Progenitor cell of endocrine pancreas (in vitro differentiated cells): ENCODE results near the gene KRT23. TPM values are rescaled to one million over a fixed set of nuclear protein-coding genes. Genes with fewer than 3 reads are reported as not detected.

Experiments
- DNase-seq: peaks from one replicate; pipeline ENCODE4 v3.0.0; 2021; ENCODE audit warnings: low spot score; ENCODE audit not compliant: unreplicated experiment
- H3K27ac Mint-ChIP-seq: 2 replicates; pipeline ENCODE4 v1.8.0; 2021; ENCODE audit warnings: mild to moderate bottlenecking, moderate library complexity, mixed read lengths
- H3K27me3 Mint-ChIP-seq: 2 replicates; pipeline ENCODE4 v1.8.0; 2021; ENCODE audit warnings: mixed read lengths
- H3K36me3 Mint-ChIP-seq: 2 replicates; pipeline ENCODE4 v1.8.0; 2022; ENCODE audit warnings: mixed read lengths; ENCODE audit not compliant: insufficient read depth
- H3K4me1 Mint-ChIP-seq: 2 replicates; pipeline ENCODE4 v1.8.0; 2021; ENCODE audit warnings: low read depth, mixed read lengths
- H3K4me3 Mint-ChIP-seq: 2 replicates; pipeline ENCODE4 v1.8.0; 2021; ENCODE audit warnings: low read depth, mild to moderate bottlenecking, moderate library complexity, mixed read lengths
- H3K9me3 Mint-ChIP-seq: 2 replicates; pipeline ENCODE4 v1.8.0; 2021; ENCODE audit warnings: low read depth, mixed read lengths
- CTCF ChIP-seq: fragments of 200-600 bp; sonication (generic); IDR thresholded peaks from one replicate; pipeline ENCODE4 v1.5.0; 2021; ENCODE audit warnings: antibody characterized with exemption, mild to moderate bottlenecking; ENCODE audit not compliant: unreplicated experiment
- total RNA-seq: library from RNA; stranded (reverse); gene quantifications from 2 replicates; pipeline ENCODE4 v1.2.1, GENCODE V29; 2021

KRT23 gene
- total RNA-seq, 1 donor from 2014 or later = 2.1 TPM

- Mint-ChIP-seq H3K36me3 (no peaks in the 10 kb centered on the region), H3K4me1 (peaks cover 8% of the 10 kb centered on the region), H3K9me3 (peaks cover 9% of the 10 kb centered on the region), H3K27me3 (no peaks in the 10 kb centered on the region), H3K4me3 (no peak within 1 kb of the TSS), H3K27ac (no peak within 1 kb of the TSS)
- no peak for DNase-seq
- TF ChIP-seq CTCF = no peak
Measured at GRCh38 chr17:40966848-40967247, 29.4 kb upstream of the KRT23 start, which contains the start of gene KRT39. Gene KRT39 (minus strand): TSS chr17:40966948. CDS start chr17:40966856, 92 bp downstream.

- Mint-ChIP-seq H3K4me1 (peaks cover 23% of the 10 kb centered on the region), H3K27me3 (no peaks in the 10 kb centered on the region), H3K36me3 (no peaks in the 10 kb centered on the region), H3K4me3 (no peak overlapping the region), H3K9me3 (peaks cover 14% of the 10 kb centered on the region), H3K27ac (no peak overlapping the region)
- DNase-seq = no peak
- peak; percentile 61 for TF ChIP-seq CTCF
Measured at GRCh38 chr17:40963838-40964237, 26.4 kb upstream of the KRT23 start.

GRCh38 chr17:40962059-40962561 is 24.7 kb upstream of the KRT23 start:
- peaks cover 39% of the 10 kb centered on the region for H3K4me1 Mint-ChIP-seq
- H3K27ac Mint-ChIP-seq = peak overlapping the region; percentile 30
- peaks cover 14% of the 10 kb centered on the region for H3K9me3 Mint-ChIP-seq
- no peak for DNase-seq
- no peaks in the 10 kb centered on the region for H3K36me3 Mint-ChIP-seq
- H3K4me3 Mint-ChIP-seq = no peak overlapping the region
- no peak for TF ChIP-seq CTCF
- no peaks in the 10 kb centered on the region for H3K27me3 Mint-ChIP-seq

- no peak for TF ChIP-seq CTCF
- DNase-seq = no peak
- Mint-ChIP-seq H3K4me1 (peaks cover 45% of the 10 kb centered on the region), H3K27ac (no peak overlapping the region), H3K4me3 (no peak overlapping the region), H3K9me3 (peaks cover 14% of the 10 kb centered on the region), H3K27me3 (no peaks in the 10 kb centered on the region), H3K36me3 (no peaks in the 10 kb centered on the region)
Measured at GRCh38 chr17:40961591-40961990, 24.1 kb upstream of the KRT23 start.

GRCh38 chr17:40960144-40960543 is 22.7 kb upstream of the KRT23 start:
- Mint-ChIP-seq H3K9me3 (peaks cover 14% of the 10 kb centered on the region), H3K4me1 (peaks cover 56% of the 10 kb centered on the region), H3K27me3 (no peaks in the 10 kb centered on the region), H3K4me3 (no peak overlapping the region), H3K36me3 (no peaks in the 10 kb centered on the region), H3K27ac (peak overlapping the region; percentile 31)
- no peak for TF ChIP-seq CTCF
- DNase-seq = no peak
